GM19025 (cell line): ENCODE results near the gene CNNM4.
A peak's percentile ranks its signal among the peaks of the same experiment; 100 is the strongest.

Experiments
- ATAC-seq: cut with Tn5 transposase; IDR thresholded peaks from one replicate; pipeline ENCODE4 v1.9.1; 2021; ENCODE audit warnings: mild to moderate bottlenecking, low read depth, moderate library complexity; ENCODE audit not compliant: unreplicated experiment

CNNM4 gene

GRCh38 chr2:96848264-96848663 lies 87.6 kb downstream of the CNNM4 start:
- no peak for ATAC-seq

GRCh38 chr2:96852667-96853066 lies 92.0 kb downstream of the CNNM4 start:
- ATAC-seq: no peak

GRCh38 chr2:96853321-96853720 lies 92.6 kb downstream of the CNNM4 start:
- ATAC-seq: no peak

- ATAC-seq: no peak
Measured at GRCh38 chr2:96856776-96857666, 96.3 kb downstream of the CNNM4 start.

- ATAC-seq: peak; percentile 96
Measured at GRCh38 chr2:96857667-96858372, 97.1 kb downstream of the CNNM4 start, which contains the start of gene ANKRD39. Gene ANKRD39 (minus strand): TSS chr2:96858016. CDS start chr2:96857987, 29 bp downstream.

GRCh38 chr2:96859099-96859649 lies 98.5 kb downstream of the CNNM4 start:
- no peak for ATAC-seq

GRCh38 chr2:96859681-96860064 lies 99.0 kb downstream of the CNNM4 start:
- ATAC-seq: no peak

GRCh38 chr2:96860065-96861029 lies 99.6 kb downstream of the CNNM4 start:
- ATAC-seq: no peak

GRCh38 chr2:96861074-96861473 lies 100.4 kb downstream of the CNNM4 start:
- no peak for ATAC-seq
